Measurements from ENCODE around the gene TBX19. TPM values are rescaled to one million over a fixed set of nuclear protein-coding genes. Genes with fewer than 3 reads are reported as not detected.

TBX19 gene
- total RNA-seq, 1 donor from 2014 or later = 3.9 TPM

DNA sequence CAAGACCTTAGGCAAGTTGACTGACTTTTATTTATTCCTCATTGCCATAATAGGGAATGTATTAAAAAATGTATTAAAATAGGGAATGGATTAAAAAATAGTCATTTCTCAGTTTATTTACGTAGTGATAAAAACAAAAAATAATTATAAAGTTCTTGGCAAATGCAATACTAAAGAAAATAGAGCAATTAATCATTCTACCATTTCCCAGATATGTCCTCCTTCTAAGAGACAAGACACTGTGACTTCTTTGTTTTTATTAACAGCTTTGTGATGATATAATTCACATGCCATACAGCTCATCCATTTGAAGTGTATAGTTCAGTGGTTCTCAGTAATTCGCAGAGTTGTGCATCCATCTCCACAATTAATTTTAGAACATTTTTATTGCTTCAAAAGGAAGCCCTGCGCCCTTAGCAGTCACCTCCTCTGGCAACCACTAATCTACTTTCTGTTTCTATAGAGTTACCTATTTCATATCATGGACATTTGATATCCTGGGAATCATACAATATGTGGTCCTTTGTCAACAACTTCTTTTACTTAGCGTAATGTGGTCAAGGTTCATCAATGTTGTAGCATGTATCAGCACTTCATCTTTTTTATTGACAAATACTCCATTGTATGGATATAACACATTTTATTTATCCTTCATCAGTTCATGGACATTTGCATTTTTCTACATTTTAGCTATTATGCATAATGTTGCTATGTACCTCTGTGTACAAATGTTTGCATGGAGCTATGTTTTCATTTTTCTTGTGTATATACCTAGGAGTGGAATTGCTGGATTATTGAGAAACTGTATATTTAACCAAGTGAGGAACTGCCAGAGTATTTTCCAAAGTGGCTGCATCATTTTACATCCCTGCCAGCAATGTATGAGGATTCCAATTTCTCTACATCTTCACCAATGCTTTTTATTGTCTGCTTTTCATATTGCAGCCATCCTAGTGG, 5.6 kb downstream of the TBX19 start:
- Histone ChIP-seq H3K9me3 (no peaks in the 10 kb centered on the region), H3K4me1 (peaks cover 11% of the 10 kb centered on the region), H3K27ac (no peak overlapping the region), H3K27me3 (no peaks in the 10 kb centered on the region), H3K36me3 (no peaks in the 10 kb centered on the region), H3K4me3 (no peak overlapping the region)
- no peak for TF ChIP-seq POLR2A (IDR thresholded peaks at IDR 0.05)
- TF ChIP-seq CTCF (IDR thresholded peaks at IDR 0.05) = no peak
- no peak for TF ChIP-seq POLR2AphosphoS5 (IDR thresholded peaks at IDR 0.05; ENCODE audit: insufficient read depth in 1 of 2, low read depth in 1 of 2)
- intact Hi-C loops (cut with DNase I) = no loop called here
- no peak for DNase-seq (ENCODE audit: extremely low spot score in 2 of 2)

DNA sequence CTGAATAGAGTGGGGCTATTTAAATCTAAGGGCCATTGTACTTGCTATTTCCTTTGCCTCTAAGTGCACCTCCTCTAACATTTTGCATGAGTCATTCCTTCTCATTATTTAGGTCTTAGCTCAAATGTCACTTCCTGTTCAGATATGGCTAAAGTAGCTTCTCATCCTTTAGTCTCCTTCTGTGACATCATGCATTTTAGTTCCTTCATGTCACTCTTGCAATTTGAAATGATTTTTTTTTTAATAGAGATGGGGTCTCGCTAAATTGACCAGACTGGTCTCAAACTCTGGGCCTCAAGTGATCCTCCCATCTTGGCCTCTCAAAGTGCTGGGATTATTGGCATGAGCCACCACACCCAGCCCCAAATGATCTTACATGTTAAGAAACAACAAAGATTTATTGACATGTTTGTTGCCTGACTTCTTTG, 6.6 kb downstream of the TBX19 start:
- Histone ChIP-seq H3K27me3 (no peaks in the 10 kb centered on the region), H3K27ac (no peak overlapping the region), H3K36me3 (no peaks in the 10 kb centered on the region), H3K4me1 (peaks cover 11% of the 10 kb centered on the region), H3K4me3 (no peak overlapping the region), H3K9me3 (no peaks in the 10 kb centered on the region)
- no peak for TF ChIP-seq POLR2A (IDR thresholded peaks at IDR 0.05)
- TF ChIP-seq CTCF (IDR thresholded peaks at IDR 0.05) = no peak
- no peak for TF ChIP-seq POLR2AphosphoS5 (IDR thresholded peaks at IDR 0.05; ENCODE audit: insufficient read depth in 1 of 2, low read depth in 1 of 2)
- intact Hi-C loops (cut with DNase I) = no loop called here
- DNase-seq (ENCODE audit: extremely low spot score in 2 of 2) = no peak

DNA sequence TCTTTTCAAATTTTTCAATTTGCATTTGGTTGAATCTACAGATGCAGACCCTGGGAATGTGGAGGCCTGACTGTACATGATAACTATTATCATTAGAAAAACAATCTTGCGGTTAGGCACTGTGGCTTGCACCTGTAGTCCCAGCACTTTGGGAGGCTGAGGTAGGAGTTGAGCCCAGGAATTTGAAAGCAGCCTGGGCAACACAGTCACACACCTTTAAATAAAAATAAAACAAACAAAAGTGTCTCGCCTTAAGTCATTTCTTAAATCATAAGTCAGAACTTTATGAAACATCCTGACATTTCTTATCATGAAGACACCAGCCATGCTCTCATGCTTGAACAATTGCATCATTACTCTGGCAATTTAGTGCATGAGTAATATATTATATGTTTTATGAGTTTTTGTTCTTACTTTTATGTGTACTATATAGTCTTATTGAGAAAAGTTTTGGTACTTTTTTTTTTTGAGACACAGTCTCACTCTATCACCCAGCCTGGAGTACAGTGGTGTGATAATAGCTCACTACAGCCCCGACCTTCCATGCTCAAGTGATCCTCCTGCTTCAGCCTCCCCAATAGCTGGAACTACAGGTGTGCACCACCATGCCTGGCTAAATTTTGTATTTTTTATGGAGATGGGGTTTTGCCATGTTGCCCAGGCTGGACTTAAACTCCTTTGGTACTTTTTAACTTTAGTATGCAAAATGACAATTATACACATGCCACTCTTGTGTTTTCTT, 7.8 kb downstream of the TBX19 start:
- H3K9me3 ChIP-seq = no peaks in the 10 kb centered on the region
- DNase-seq (ENCODE audit: extremely low spot score in 2 of 2) = no peak
- no peaks in the 10 kb centered on the region for H3K36me3 ChIP-seq
- no peaks in the 10 kb centered on the region for H3K27me3 ChIP-seq
- TF ChIP-seq POLR2AphosphoS5 (IDR thresholded peaks at IDR 0.05; ENCODE audit: insufficient read depth in 1 of 2, low read depth in 1 of 2) (no peak), POLR2A (IDR thresholded peaks at IDR 0.05) (no peak), CTCF (IDR thresholded peaks at IDR 0.05) (no peak)
- peaks cover 11% of the 10 kb centered on the region for H3K4me1 ChIP-seq
- H3K4me3 ChIP-seq = no peak overlapping the region
- intact Hi-C loops (cut with DNase I) = no loop called here
- H3K27ac ChIP-seq = no peak overlapping the region

- TF ChIP-seq POLR2AphosphoS5 (IDR thresholded peaks at IDR 0.05; ENCODE audit: insufficient read depth in 1 of 2, low read depth in 1 of 2) (no peak), CTCF (IDR thresholded peaks at IDR 0.05) (no peak)
- Histone ChIP-seq H3K27me3 (no peaks in the 10 kb centered on the region), H3K4me3 (no peak overlapping the region), H3K36me3 (no peaks in the 10 kb centered on the region), H3K9me3 (no peaks in the 10 kb centered on the region), H3K4me1 (no peaks in the 10 kb centered on the region), H3K27ac (no peak overlapping the region)
- intact Hi-C loops (cut with DNase I) = no loop called here
- no peak for DNase-seq (ENCODE audit: extremely low spot score in 2 of 2)
Measured at GRCh38 chr1:168291222-168291837, 10.7 kb downstream of the TBX19 start.

Data from vagina (tissue), 2 donors.